GM23248 (cell line): ENCODE measurements around the gene RABGAP1L.

Experiments used
- EZH2 ChIP-seq: fragments of 200-600 bp; sonication (generic); IDR thresholded peaks from 2 replicates; pipeline ENCODE4 v1.6.1; 2018; ENCODE audit warnings: antibody characterized with exemption, mild to moderate bottlenecking; ENCODE audit not compliant: insufficient read depth, poor library complexity, severe bottlenecking
- EZH2phosphoT487 ChIP-seq: fragments of 200-600 bp; sonication (generic); IDR thresholded peaks from 2 replicates; pipeline ENCODE4 v1.6.1; 2018; ENCODE audit warnings: antibody characterized with exemption, moderate library complexity, mild to moderate bottlenecking, low read depth; ENCODE audit not compliant: insufficient read depth

DNA sequence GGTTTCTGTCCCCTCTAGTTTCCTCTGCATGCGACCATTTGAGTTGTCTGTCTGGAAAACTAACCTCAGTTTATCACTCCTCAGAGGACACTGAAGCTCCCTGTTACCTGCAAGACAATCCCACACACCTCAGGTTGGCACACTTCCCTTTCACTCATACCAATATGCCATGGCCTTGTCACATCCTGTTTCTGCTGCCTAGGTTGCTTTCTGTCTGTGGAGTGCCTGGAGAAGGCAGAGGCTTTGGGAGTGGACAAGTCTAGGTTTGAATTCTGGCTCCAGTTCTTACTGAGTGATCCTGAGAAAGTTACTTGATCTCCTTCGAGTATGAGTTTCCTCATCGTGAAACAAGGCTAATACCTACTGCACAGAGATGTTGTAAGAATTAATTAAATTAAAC lies 668.9 kb downstream of the RABGAP1L start:
- no peak for TF ChIP-seq EZH2
- TF ChIP-seq EZH2phosphoT487 = no peak
